ENCODE results near the gene ALOX5AP.

DNA sequence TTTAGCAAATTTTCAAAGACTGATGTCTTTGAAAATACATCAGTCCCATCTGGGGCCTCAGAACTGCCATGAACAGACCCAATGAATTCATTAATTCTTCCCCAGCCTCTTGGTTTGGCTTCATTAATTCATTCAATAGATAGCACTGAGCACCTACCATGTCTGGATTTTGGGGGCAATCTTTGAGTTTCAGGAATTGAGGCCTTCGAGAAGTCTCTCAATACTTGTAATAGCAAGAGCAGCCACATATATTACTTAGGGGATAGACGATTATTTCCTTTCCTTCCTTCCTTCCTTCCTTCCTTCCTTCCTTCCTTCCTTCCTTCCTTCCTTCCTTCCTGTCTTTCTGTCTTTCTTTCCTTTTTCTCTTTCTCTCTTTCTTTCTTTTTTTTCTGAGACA is 64.8 kb downstream of the ALOX5AP start:
- TF ChIP-seq ZFX (CRISPR knock-in tag; IDR thresholded peaks at IDR 0.05) (no peak), JUN (IDR thresholded peaks at IDR 0.05; ENCODE audit: borderline replicate concordance, low read depth, low read length) (no peak), JUN (CRISPR knock-in tag; IDR thresholded peaks at IDR 0.05; ENCODE audit: borderline replicate concordance) (no peak)

Measured in K562 (cell line).